HG02571 (cell line): ENCODE measurements around the gene ATG16L1.

ENCODE experiments used
- ATAC-seq: cut with Tn5 transposase; IDR thresholded peaks from one replicate; pipeline ENCODE4 v1.9.1; 2021; ENCODE audit warnings: mild to moderate bottlenecking, moderate library complexity; ENCODE audit not compliant: unreplicated experiment

Gene ATG16L1

DNA sequence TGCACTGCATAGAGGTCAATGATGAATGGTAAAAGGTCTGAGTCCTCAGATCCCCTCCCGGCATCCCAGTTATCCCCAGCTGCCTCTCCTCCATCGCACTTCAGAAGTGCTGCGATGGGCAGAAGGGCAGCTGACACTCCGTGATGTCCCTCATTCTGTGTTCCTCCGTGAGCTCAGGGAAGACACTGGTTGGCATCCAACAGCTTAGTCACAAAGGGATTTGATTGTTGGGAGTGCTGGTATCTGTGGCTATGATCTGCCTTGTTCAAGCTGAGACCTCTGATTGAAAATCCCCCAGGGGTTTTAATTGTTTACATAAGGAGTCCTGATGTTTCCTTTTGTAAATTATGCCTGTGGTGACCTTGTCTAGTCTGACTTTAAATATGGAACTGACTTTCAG is 37.2 kb downstream of the ATG16L1 start:
- no peak for ATAC-seq

DNA sequence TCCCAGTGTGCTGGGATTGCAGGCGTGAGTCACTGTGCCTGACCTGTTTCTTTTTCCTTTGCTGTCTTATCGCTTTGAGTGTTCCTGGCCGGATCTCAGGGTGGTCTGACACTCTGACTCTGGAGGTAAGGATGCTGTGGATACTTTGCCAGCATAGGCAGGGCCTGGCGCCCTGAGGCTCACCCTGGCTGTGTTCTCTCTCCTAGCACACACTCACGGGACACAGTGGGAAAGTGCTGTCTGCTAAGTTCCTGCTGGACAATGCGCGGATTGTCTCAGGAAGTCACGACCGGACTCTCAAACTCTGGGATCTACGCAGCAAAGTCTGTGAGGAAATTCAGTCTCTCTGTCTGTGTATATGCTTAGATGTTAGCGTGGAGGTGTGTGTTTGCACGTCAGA is 38.2 kb downstream of the ATG16L1 start:
- no peak for ATAC-seq

GRCh38 chr2:233290051-233290845 is 38.8 kb downstream of the ATG16L1 start:
- ATAC-seq = no peak

- no peak for ATAC-seq
Measured at GRCh38 chr2:233295891-233296290, 44.4 kb downstream of the ATG16L1 start.

DNA sequence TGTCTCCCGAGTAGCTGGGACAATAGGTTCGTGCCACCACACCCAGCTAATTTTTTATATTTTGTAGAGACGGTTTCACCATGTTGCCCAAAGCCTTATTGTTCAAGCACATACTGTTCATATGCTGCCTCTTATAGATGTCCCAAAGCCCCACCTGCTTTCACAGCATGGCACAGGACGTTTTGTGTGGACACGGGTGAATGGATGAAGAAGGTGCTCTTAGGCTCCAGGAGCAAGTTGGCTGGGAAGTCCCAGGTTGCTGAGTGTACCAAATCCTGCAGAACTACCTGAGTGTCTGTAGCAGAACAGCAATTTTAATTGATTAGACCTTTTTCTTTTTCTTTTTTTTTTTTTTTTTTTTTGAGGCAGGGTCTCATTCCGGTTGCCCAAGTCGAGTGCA is 45.6 kb downstream of the ATG16L1 start:
- no peak for ATAC-seq

- no peak for ATAC-seq
Measured at GRCh38 chr2:233300401-233300800, 48.9 kb downstream of the ATG16L1 start.

GRCh38 chr2:233301248-233301647 is 49.8 kb downstream of the ATG16L1 start:
- no peak for ATAC-seq

DNA sequence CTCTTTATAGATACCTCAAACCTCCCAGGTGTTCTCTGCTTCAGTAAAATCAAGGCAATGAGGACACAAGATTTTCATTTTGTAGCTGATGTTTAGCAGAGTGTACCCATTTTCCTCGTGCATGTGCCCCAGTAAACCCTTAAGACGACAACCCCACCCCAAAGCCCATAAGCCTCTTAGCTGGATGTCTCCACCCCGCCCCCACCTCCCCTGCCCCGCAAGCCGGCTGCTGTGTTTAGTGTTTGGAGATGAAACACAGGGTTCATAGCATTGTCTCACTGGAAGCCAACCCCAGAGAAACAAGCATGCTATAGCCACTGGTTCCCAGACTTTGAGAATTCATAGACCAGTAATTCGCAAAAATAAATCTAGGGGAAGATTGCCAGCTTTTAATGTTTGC is 50.3 kb downstream of the ATG16L1 start:
- ATAC-seq = no peak

GRCh38 chr2:233303252-233303651 is 51.8 kb downstream of the ATG16L1 start:
- ATAC-seq = no peak

- no peak for ATAC-seq
Measured at GRCh38 chr2:233307565-233307964, 56.1 kb downstream of the ATG16L1 start, which contains the start of gene SAG. Gene SAG, plus strand, starts transcription at chr2:233307816. Its CDS starts 1,374 bp downstream, at chr2:233309190.

DNA sequence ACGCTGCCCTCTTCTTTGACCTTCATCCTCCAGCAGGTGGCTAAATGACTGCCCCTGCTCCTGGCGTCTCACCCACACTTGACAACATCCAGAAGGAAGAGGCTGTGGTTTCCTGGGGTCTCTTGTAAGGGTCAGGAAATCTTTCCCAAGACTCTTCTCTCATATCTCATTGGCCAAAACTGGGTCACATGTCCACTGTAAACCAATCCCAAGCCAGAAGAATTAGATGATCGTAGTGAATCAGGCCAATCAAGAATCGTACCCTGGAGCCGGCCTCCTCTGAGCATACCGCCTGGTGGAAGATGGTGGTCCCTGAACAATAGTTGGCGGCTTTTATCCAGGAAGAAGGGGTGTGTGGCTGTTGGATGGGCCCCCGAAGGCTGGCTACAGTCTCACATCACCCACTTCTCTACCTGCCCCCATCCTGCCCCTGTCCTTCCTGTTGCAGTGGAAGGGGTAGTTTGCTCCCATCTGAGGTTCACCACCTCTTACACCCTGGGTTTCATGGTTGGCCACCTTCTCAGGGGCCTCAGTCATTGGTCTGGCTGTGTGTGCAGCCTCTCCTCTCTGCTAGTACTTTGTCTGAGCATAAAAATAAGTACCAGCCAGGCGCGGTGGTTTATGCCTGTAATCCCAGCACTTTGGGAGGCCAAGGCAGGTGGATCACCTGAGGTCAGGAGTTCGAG is 59.9 kb downstream of the ATG16L1 start:
- no peak for ATAC-seq

DNA sequence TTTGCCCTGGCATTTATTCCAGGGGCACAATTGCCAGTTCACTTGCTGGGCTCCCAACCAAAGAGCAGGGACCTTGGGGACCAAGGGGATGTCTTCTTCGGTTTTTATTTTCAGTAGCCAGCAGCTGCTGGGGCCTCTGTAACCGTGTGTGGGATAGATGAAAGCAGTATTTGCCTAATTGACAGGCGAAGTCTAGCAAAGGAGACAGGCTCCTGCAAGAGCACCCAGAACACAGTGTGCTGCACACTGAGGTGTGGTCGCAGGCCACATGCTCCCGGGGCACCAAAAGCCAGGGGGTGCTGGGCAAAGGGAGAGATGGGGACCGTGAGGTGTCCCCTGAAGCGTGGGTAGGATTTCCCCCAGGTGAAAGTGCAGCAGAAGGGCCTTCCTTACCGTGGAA is 61.4 kb downstream of the ATG16L1 start:
- ATAC-seq = no peak

GRCh38 chr2:233314180-233314925 is 62.9 kb downstream of the ATG16L1 start:
- no peak for ATAC-seq

GRCh38 chr2:233317196-233317943 is 65.9 kb downstream of the ATG16L1 start:
- ATAC-seq = no peak

GRCh38 chr2:233319256-233319655 is 67.8 kb downstream of the ATG16L1 start:
- ATAC-seq = no peak

DNA sequence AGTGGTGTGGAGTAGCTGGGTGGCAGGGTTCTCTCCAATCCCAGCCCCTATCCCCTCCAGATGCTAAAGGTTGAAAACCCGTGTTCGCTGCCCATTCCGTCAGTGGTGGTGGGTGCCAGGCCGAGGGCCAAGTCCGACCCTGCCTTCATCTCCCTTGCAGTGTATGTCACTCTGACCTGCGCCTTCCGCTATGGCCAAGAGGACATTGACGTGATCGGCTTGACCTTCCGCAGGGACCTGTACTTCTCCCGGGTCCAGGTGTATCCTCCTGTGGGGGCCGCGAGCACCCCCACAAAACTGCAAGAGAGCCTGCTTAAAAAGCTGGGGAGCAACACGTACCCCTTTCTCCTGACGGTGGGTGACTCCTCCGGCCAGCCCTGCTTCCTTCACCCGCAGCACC is 69.0 kb downstream of the ATG16L1 start:
- ATAC-seq = no peak

- ATAC-seq = no peak
Measured at GRCh38 chr2:233321166-233321565, 69.7 kb downstream of the ATG16L1 start.

DNA sequence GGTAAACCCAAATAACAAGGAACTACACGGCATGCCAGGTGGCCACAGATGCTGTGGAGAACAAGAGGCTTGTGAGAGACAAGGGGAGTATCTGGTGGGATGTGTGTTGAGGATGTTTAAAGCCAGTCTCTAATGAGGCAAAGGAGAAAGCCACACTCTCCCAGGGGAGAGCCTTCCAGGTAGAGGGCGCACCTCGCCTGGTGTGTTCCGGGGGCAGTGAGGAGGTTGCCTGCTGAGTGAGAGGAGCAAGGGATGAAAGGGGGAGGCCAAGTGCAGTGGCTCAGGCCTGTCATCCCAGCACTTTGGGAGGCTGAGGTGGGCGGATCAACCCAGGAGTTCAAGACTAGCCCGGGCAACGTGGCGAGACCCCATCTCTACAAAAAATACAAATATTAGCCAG is 72.4 kb downstream of the ATG16L1 start:
- no peak for ATAC-seq

GRCh38 chr2:233325256-233325655 is 73.8 kb downstream of the ATG16L1 start:
- no peak for ATAC-seq

- no peak for ATAC-seq
Measured at GRCh38 chr2:233325814-233326213, 74.3 kb downstream of the ATG16L1 start.

GRCh38 chr2:233326500-233326899 is 75.0 kb downstream of the ATG16L1 start:
- ATAC-seq = no peak
